AG10803 (cell line): ENCODE measurements around the gene MYB.

Source experiments
- DNase-seq: peaks from one replicate; pipeline ENCODE4 v3.0.0; 2010; ENCODE audit warnings: low read depth
- H3K4me3 ChIP-seq: 2 replicates; pipeline ENCODE4 v1.5.1; 2011; ENCODE audit warnings: mild to moderate bottlenecking, low read length, control low read depth
- TF ChIP-seq, protein P1 (sequence below): conservative IDR thresholded peaks from 2 replicates; pipeline ENCODE4 v1.5.1; 2011; ENCODE audit warnings: mild to moderate bottlenecking, low read length, control low read depth, inconsistent platforms

The MYB gene

DNA sequence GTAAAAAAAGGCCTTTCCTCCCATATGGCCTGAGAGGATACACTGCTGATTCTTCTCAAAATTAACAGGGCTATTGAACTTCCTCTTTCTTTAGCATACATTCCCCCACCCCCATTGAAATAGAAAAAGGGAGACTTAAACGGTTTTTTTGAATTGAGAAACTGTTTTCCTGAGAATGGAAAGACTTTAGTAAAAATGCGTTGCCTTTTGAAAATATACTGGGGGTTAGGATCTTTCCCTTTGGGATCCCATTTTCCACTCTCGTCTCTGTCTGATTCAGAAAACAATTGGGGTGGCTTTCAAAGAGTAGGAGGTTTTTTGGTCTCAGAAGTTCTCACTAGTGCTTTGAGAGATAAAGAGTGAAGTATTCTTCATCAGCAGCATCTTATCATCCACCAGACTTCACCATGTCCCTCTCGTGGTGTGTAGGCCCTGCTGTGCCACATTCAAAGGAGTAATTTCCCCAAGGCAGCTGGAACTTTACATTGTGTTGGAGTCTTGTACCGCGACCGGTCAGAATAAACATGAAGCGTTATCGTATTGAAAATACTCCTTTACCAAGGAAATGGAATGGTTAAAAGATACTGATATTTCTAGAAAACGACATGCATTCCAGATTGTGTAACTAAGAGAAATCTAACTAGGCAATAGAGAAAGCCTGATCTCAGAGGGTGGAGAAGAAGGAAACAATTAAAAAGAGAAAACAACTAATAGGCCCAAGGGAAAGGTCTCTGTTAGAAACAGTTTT lies 10.6 kb downstream of the MYB start:
- DNase-seq = no peak
- H3K4me3 ChIP-seq = no peak overlapping the region
- TF ChIP-seq, protein P1, sequence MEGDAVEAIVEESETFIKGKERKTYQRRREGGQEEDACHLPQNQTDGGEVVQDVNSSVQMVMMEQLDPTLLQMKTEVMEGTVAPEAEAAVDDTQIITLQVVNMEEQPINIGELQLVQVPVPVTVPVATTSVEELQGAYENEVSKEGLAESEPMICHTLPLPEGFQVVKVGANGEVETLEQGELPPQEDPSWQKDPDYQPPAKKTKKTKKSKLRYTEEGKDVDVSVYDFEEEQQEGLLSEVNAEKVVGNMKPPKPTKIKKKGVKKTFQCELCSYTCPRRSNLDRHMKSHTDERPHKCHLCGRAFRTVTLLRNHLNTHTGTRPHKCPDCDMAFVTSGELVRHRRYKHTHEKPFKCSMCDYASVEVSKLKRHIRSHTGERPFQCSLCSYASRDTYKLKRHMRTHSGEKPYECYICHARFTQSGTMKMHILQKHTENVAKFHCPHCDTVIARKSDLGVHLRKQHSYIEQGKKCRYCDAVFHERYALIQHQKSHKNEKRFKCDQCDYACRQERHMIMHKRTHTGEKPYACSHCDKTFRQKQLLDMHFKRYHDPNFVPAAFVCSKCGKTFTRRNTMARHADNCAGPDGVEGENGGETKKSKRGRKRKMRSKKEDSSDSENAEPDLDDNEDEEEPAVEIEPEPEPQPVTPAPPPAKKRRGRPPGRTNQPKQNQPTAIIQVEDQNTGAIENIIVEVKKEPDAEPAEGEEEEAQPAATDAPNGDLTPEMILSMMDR = no peak

DNA sequence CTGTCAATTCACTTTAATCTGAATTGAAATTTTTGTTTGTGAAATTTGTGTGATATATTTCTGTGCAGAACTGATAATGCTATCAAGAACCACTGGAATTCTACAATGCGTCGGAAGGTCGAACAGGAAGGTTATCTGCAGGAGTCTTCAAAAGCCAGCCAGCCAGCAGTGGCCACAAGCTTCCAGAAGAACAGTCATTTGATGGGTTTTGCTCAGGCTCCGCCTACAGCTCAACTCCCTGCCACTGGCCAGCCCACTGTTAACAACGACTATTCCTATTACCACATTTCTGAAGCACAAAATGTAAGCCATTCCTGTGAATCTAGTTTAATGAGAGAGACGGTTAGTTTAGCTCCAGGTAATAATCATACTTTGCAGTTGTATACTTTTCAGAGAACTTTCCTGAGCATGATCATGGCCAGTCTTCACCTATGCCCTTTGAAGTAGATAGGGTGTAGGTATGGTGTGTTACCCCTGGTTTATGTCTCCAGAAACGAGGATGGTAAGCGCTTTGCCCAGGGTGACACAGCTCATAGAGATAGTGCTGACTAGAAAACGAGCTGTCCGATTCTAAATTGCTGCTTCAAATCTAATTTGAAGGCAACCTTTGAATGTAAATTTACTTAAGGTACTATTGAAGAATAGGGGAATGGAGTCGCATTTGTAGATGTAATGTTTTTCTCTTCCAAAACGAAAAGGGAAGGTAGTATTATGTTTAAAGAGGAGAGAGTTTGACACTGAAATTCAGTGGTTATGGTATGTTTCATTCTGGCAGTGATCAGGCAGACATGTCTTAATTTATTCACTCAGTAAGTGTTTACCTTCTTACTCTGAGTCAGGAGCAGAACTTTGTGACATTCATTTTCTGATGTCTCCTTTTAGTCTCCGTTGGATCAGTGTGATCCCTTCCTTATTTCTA lies 11.4 kb downstream of the MYB start:
- TF ChIP-seq, protein P1 = no peak
- DNase-seq = no peak
- H3K4me3 ChIP-seq = no peak overlapping the region

DNA sequence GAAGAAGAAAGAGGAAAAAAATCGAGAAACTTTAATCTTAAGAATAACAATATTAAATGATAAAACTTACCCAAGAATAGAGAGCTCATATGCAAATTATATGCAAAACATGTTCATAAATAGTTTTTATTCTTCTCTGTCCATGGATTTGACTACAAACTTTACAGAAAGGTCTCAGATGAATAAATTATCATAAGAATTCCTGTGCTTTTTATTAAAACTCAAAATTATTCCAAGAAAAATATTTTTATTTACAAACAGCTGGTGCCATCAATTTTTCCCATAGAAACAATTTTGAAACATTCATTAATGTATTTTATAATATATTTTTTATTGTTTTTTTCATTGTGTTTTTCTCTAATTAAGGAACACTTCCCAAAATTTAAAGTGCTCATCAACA lies 12.1 kb downstream of the MYB start:
- TF ChIP-seq, protein P1 = no peak
- DNase-seq = no peak
- H3K4me3 ChIP-seq = no peak overlapping the region

DNA sequence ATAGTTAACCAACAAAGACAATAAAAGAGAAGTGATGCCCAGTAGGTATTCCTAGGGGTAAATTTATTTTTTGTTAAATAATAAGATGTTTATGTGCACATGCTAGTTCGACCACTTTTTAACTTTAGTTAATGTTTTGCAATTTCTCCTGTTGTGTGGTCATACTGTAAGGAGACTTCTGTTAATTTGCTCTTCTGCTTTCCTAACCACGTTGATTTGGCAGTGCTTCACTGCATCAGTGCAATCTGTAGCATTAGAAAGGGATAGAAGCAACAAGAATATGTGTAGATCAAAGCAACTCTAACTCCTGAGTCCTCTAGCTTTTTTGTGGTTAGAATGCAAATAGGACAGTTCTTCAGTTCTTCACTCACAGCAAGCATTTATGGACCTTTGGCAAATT lies 13.9 kb downstream of the MYB start:
- no peak overlapping the region for H3K4me3 ChIP-seq
- TF ChIP-seq, protein P1 = no peak
- no peak for DNase-seq

DNA sequence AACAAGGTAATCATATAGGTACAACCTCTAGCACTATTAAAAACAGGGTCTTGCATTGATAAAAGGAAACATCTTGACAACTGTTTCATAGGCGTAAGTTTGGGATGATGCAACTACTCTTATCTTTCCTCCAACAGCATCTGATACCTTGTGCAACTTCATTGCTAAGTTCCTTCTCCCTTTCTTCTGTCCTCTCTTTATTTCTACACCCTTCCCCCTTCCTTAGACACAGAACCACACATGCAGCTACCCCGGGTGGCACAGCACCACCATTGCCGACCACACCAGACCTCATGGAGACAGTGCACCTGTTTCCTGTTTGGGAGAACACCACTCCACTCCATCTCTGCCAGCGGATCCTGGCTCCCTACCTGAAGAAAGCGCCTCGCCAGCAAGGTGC lies 14.4 kb downstream of the MYB start:
- no peak for DNase-seq
- H3K4me3 ChIP-seq = no peak overlapping the region
- TF ChIP-seq, protein P1 = no peak

DNA sequence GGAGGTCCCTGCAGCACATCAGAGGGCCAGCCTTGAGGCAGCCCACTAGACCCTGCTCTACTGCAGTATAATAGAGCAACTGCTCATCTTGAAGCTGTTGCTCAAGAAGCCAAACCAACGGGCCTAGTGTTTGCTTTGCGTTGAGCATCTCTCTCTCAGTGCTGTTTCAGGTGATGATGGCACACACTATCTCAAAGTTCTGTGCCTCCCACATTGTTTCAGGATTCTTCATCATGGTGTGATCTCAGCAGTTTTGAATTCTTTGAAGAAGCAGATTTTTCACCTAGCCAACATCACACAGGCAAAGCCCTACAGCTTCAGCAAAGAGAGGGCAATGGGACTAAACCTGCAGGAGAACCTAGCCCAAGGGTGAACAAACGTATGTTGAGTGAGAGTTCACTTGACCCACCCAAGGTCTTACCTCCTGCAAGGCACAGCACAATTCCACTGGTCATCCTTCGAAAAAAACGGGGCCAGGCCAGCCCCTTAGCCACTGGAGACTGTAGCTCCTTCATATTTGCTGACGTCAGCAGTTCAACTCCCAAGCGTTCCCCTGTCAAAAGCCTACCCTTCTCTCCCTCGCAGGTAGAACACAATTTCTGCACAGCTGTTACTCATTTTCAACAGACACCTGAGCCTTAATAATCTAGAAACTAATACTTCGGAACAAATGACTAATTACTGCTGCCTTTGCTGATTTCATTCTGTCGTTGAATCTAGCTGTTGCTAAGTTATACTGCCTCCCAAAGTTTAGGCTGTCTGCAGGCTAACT lies 15.8 kb downstream of the MYB start:
- no peak for DNase-seq
- TF ChIP-seq, protein P1 = no peak
- H3K4me3 ChIP-seq = no peak overlapping the region
